ENCODE measurements around the gene HOXB13. TPM values are rescaled to one million over a fixed set of nuclear protein-coding genes. Genes with fewer than 3 reads are reported as not detected.

HOXB13 gene
- total RNA-seq, 1 donor from 2014 or later = not detected

- no peak overlapping the region for H3K27ac Mint-ChIP-seq
- no peaks in the 10 kb centered on the region for H3K9me3 Mint-ChIP-seq
- no peak for DNase-seq (ENCODE audit: extremely low spot score, unreplicated experiment)
- TF ChIP-seq CTCF (conservative IDR thresholded peaks at IDR 0.05) = no peak
- H3K4me1 Mint-ChIP-seq (ENCODE audit: unreplicated experiment) = no peaks in the 10 kb centered on the region
- no peak overlapping the region for H3K4me3 Mint-ChIP-seq
- peaks cover 66% of the 10 kb centered on the region for H3K27me3 Mint-ChIP-seq
- no peaks in the 10 kb centered on the region for H3K36me3 Mint-ChIP-seq
Observed at GRCh38 chr17:48692049-48692448, 36.5 kb downstream of the HOXB13 start.

DNA sequence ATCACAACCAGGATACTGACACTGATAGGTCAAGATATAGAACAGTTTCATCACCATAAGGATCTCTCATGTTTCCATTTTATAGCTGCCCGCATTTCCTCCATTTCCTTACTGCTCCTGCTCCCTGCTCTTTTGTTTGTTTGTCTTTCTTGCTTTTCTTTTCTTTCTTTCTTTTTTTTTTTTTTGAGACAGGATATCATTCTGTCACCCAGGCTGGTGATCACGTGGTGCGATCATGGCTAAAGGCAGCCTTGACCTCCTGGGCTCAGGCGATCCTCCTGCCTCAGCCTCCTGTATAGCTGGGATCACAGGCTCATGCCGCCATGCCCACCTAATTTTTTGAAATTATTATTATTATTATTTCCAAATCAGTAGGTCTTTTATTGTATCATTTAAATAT is 37.9 kb downstream of the HOXB13 start:
- DNase-seq (ENCODE audit: extremely low spot score, unreplicated experiment) = no peak
- Mint-ChIP-seq H3K4me1 (ENCODE audit: unreplicated experiment) (no peaks in the 10 kb centered on the region), H3K27me3 (peaks cover 62% of the 10 kb centered on the region), H3K9me3 (no peaks in the 10 kb centered on the region), H3K27ac (no peak overlapping the region), H3K4me3 (no peak overlapping the region), H3K36me3 (no peaks in the 10 kb centered on the region)
- no peak for TF ChIP-seq CTCF (conservative IDR thresholded peaks at IDR 0.05)

GRCh38 chr17:48681609-48682008 is 46.9 kb downstream of the HOXB13 start:
- Mint-ChIP-seq H3K4me3 (no peak overlapping the region), H3K27me3 (peaks cover 84% of the 10 kb centered on the region), H3K36me3 (no peaks in the 10 kb centered on the region), H3K4me1 (ENCODE audit: unreplicated experiment) (no peaks in the 10 kb centered on the region), H3K9me3 (no peaks in the 10 kb centered on the region), H3K27ac (no peak overlapping the region)
- no peak for TF ChIP-seq CTCF (conservative IDR thresholded peaks at IDR 0.05)
- no peak for DNase-seq (ENCODE audit: extremely low spot score, unreplicated experiment)

GRCh38 chr17:48679385-48680096 is 49.0 kb downstream of the HOXB13 start:
- no peak overlapping the region for H3K4me3 Mint-ChIP-seq

DNA sequence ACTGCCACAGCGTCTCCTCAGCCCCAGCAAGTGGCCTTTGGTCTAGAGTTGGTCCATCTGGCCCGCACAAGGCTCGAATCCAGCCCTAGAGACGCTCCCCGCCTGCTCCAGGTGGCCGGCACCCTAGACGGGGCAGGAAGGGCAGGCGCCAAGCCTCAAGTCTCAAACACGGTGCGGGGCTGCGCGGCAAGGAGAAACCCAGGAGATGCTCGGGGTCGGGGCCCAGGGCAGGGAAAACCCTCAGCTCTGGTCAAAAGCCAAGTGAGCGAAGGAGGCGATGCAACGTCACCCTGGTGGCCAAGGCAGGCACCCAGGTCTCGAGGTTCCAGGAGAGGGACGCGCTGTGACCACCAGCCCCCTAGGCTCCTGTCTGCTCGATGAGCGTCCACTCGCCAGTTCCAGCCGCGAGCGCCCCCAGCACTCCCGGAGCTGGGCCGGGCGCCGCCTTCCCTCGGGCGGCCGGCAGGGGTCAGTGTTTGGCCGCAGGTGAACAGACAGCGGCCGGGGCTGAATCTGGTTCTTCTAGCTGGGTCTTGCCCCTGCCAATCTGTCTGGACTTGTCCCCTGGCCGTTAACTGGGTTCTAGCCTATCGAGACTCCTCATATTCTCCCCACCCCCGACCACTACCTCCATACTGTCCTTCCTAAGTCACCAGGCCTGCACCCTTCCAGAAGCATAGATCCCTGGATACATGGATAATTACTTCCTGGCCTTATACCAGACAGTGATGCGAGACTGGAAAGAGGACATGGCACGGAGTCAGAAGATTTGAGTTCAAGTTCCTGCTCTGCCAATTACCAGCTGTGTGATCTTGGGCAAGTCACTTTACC is 50.2 kb downstream of the HOXB13 start:
- no peak overlapping the region for H3K27ac Mint-ChIP-seq
- no peak overlapping the region for H3K4me3 Mint-ChIP-seq
- peak; percentile 75 for DNase-seq (ENCODE audit: extremely low spot score, unreplicated experiment)
- no peaks in the 10 kb centered on the region for H3K36me3 Mint-ChIP-seq
- H3K9me3 Mint-ChIP-seq = no peaks in the 10 kb centered on the region
- peaks cover 97% of the 10 kb centered on the region for H3K27me3 Mint-ChIP-seq
- no peaks in the 10 kb centered on the region for H3K4me1 Mint-ChIP-seq (ENCODE audit: unreplicated experiment)
- peak; percentile 99 for TF ChIP-seq CTCF (conservative IDR thresholded peaks at IDR 0.05)

More at GRCh38 chr17:48679385-48680096, 49.0 kb downstream of the HOXB13 start:
- no peaks in the 10 kb centered on the region for H3K4me1 Mint-ChIP-seq (ENCODE audit: unreplicated experiment)
- no peak overlapping the region for H3K27ac Mint-ChIP-seq
- no peak for DNase-seq (ENCODE audit: extremely low spot score, unreplicated experiment)
- H3K36me3 Mint-ChIP-seq = no peaks in the 10 kb centered on the region
- no peak for TF ChIP-seq CTCF (conservative IDR thresholded peaks at IDR 0.05)
- H3K27me3 Mint-ChIP-seq = peaks cover 93% of the 10 kb centered on the region
- no peaks in the 10 kb centered on the region for H3K9me3 Mint-ChIP-seq

Data from type B pancreatic cell (in vitro differentiated cells).